Fibroblast of the conjunctiva (primary cell): ENCODE measurements around the gene MYO18A.
A peak's percentile ranks its signal among the peaks of the same experiment; 100 is the strongest.
"Not testable (repeated sequence)": the region's sequence is repeated elsewhere in the genome, so short reads cannot be mapped to it uniquely, and the experiment has no call there.

ENCODE experiments used
- DNase-seq: peaks from one replicate; pipeline ENCODE4 v3.0.0-alpha.2; 2010; ENCODE audit warnings: low read depth

MYO18A gene, protein sequence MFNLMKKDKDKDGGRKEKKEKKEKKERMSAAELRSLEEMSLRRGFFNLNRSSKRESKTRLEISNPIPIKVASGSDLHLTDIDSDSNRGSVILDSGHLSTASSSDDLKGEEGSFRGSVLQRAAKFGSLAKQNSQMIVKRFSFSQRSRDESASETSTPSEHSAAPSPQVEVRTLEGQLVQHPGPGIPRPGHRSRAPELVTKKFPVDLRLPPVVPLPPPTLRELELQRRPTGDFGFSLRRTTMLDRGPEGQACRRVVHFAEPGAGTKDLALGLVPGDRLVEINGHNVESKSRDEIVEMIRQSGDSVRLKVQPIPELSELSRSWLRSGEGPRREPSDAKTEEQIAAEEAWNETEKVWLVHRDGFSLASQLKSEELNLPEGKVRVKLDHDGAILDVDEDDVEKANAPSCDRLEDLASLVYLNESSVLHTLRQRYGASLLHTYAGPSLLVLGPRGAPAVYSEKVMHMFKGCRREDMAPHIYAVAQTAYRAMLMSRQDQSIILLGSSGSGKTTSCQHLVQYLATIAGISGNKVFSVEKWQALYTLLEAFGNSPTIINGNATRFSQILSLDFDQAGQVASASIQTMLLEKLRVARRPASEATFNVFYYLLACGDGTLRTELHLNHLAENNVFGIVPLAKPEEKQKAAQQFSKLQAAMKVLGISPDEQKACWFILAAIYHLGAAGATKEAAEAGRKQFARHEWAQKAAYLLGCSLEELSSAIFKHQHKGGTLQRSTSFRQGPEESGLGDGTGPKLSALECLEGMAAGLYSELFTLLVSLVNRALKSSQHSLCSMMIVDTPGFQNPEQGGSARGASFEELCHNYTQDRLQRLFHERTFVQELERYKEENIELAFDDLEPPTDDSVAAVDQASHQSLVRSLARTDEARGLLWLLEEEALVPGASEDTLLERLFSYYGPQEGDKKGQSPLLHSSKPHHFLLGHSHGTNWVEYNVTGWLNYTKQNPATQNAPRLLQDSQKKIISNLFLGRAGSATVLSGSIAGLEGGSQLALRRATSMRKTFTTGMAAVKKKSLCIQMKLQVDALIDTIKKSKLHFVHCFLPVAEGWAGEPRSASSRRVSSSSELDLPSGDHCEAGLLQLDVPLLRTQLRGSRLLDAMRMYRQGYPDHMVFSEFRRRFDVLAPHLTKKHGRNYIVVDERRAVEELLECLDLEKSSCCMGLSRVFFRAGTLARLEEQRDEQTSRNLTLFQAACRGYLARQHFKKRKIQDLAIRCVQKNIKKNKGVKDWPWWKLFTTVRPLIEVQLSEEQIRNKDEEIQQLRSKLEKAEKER (N-terminal part only)

GRCh38 chr17:29180034-29180787, at the start of gene MYO18A:
Gene MYO18A, minus strand, starts transcription at chr17:29180398. Its CDS starts 13,458 bp downstream, at chr17:29166940.
- peak; percentile 39 for DNase-seq

DNA sequence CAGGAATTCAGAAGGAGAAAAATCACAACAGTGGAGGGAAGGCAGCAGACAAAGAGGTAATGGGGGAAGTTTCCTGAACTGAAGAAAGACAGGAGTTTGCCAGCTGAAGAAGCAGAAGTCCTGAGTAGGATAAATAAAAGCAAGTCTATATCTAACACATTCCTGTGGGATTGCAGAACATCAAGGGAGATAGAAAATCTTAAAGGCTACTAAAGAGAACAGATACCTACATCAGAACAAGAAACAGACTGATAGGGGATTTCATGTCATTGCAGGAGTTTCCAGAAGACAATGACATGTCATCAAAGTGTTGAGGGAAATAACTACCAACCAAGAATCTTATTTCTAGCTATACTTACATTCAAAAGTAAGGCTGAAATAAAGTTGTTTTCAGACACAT, 45.2 kb upstream of the MYO18A start:
- no peak for DNase-seq

DNA sequence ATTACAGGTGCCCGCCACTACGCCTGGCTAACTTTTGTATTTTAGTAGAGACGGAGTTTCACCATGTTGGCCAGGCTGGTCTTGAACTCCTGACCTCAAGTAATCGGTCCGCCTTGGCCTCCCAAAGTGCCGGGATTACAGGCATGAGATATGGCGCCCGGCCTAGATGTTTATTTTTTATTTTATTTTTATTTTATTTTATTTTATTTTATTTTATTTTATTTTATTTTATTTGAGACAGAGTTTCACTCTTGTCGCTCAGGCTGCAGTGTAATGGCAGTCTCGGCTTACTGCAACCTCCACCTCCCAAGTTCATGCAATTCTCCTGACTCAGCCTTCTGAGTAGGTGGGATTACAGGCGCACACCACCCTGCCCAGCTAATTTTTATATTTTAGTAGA, 41.1 kb upstream of the MYO18A start:
- not testable (repeated sequence) for DNase-seq

DNA sequence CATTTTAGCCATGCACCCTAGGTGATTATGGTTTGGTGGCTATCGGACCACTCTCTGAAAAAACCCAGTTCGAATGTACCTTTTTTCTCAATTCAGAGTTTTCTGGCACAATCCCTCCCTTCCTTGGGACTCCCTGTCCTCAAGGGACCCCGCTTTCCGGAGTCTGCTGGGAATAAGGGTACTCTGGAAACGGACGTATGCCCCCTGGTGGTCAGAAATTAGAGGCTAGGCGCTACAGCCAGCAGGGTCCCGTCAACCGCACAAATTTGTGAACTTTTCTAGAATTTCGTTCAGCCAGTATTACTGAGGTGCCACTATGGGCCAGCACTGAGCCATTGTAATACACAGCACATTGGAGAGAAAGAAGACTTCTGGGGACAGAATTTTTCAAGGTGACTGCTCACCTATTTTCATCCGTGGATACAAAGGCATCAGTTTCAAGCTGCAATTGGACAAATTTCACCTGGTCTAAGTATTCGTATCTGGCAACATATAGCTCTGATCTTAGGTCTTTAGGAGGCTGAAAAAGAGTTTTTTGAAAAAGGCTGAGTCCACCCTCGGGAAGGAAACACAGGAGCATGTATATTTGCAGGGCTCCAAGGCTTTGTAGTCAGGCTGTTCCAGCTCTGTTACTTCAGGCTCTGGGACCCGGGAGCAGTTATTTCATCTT, 39.3 kb upstream of the MYO18A start:
- DNase-seq, result peak; percentile 67

DNA sequence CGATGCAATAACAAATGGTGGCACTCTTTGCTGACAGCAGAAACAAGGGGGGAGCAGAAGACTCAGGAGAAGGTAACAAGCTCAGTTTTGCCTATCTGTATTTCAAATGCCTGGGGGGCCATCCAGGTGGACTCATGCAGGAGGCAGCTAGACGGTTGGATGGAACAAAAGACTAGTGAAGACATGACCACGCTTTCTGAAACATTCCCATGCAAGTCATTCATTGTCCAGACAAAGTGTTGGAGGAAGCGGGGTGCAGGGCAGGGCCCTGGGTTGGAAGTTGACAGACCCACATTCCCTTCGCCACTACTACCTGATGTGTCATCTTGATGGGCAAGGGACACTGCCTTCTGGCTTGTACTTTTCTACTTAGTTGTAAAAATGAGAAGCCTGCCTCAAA, 36.7 kb upstream of the MYO18A start:
- DNase-seq, result no peak

DNA sequence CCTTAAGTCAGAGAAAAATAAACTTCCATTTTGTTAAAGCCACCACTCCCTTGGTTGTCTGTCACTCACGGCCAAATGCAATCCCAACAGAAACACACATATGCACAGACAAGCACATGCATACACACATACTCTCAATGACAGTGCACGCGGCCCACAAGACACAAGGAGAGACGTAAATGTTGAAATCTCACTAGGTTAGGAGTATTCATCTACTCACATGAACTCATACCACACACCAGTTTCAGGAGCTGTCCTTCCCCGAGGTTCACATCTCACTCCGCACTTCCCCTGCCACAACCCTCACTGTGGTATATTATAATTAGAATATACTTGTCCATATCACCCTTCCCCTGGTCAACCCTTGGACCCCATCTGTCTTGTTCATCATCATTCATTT, 36.0 kb upstream of the MYO18A start:
- no peak for DNase-seq

DNA sequence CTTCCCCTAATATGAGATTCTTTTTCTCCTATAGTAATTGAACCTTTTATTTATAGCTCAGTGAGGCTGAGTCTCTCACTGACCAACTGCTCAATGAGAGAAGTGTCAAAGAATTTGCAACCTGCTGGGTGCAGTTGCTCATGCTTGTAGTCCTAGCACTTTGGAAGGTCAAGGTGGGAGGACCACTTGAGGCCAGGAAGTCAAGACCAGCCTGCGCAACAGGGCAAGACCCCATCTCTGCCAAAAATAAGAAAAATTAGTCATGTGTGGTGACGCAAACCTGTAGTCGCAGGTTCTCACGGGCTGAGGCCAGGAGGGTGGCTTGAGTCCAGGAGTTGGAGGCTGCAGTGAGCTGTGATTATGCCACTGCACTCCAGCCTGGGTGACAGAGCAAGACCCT, 35.5 kb upstream of the MYO18A start:
- no peak for DNase-seq

- DNase-seq, result no peak
Observed at GRCh38 chr17:29215174-29215573, 35.0 kb upstream of the MYO18A start.

GRCh38 chr17:29214215-29215146, 34.3 kb upstream of the MYO18A start:
- no peak for DNase-seq

DNA sequence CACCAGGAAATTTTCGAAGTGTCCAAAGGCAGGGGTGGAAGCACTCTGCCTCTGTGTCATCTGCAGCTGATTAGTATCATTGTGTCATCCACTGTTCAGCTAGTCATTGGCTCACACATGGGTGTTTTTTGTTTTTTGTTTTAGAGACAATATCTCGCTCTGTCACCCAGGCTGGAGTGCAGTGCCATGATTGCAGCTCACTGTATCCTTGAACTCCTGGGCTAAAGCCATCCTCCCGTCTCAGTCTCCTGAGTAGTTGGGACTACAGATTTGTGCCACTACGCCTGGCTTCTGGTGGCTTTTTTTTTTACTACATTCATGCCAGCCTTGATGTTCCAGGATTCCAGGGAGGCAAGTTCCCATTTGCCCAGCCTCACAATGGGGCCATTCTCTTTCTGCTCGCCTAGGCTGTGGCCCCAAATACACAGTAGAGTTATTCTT, 32.5 kb upstream of the MYO18A start:
- DNase-seq, result peak; percentile 2

- no peak for DNase-seq
Observed at GRCh38 chr17:29212094-29212631, 32.0 kb upstream of the MYO18A start.

- no peak for DNase-seq
Observed at GRCh38 chr17:29210879-29211278, 30.7 kb upstream of the MYO18A start.

GRCh38 chr17:29209073-29209472, 28.9 kb upstream of the MYO18A start:
- no peak for DNase-seq

DNA sequence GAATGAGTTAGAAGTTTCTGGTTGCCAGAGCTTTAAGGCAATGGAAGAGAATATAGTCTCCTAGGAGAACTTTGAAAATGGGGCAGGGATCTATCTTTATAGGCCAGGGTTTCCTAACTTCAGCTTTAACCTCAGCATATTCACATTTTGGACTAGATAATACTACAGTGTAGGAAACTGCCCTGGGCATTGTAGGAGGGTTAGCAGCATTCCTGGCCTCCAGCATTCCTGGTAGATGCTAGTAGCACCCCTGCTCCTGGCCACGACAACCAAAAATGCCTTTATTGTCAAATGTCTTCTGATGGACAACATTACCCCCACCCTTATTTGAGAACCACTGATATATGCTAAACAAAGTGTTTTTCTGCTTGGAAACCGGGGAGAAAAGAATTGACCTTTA, 27.8 kb upstream of the MYO18A start:
- no peak for DNase-seq

DNA sequence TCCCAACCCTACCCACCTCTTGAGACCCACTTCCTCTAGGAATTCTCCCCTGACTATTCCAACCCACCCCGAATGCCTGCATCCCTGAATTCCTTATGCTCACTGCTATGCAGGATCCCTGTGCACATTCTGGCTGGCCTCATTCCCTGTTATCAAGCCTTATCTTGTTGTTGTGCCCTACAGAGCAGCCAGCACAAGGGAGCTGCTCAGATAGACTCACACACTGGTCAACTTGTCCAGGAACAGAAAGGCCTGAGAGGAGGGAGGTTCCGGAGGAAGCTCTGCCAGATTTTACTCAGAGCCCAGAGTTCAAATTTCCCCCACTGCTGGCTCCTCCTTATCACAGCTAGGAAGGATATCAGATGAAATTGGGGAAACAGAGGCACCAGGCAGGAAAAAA, 24.8 kb upstream of the MYO18A start:
- DNase-seq, result no peak

GRCh38 chr17:29204068-29204804, 24.0 kb upstream of the MYO18A start:
- DNase-seq, result not testable (repeated sequence)

GRCh38 chr17:29197516-29198272, 17.5 kb upstream of the MYO18A start:
- no peak for DNase-seq
